Cardiac muscle cell (in vitro differentiated cells and primary cell): Measurements from ENCODE around the gene PRR23A. TPM values are rescaled to one million over a fixed set of nuclear protein-coding genes. Genes with fewer than 3 reads are reported as not detected.
"Not testable (repeated sequence)": the region's sequence is repeated elsewhere in the genome, so short reads cannot be mapped to it uniquely, and the experiment has no call there.

Source experiments
- DNase-seq, 2 donors: peaks; one replicate each; pipeline versions ENCODE4 v3.0.0 to v3.0.0-alpha.2; 2010 to 2017; ENCODE audit warnings: low read depth in 1 of 2, low spot score in 1 of 2
- H3K27ac ChIP-seq: fragments of 200-600 bp; sonication (generic); 2 replicates; pipeline ENCODE4 v1.5.1; 2016
- H3K27me3 ChIP-seq: fragments of 200-600 bp; sonication (generic); 2 replicates; pipeline ENCODE4 v1.6.0; 2016; ENCODE audit warnings: control low read depth
- H3K36me3 ChIP-seq: fragments of 200-600 bp; sonication (generic); 2 replicates; pipeline ENCODE4 v1.5.1; 2016; ENCODE audit warnings: control low read depth
- H3K4me1 ChIP-seq: fragments of 200-600 bp; sonication (generic); 2 replicates; pipeline ENCODE4 v1.8.1; 2017; ENCODE audit warnings: low read depth, mild to moderate bottlenecking, mixed run types
- H3K4me3 ChIP-seq: fragments of 200-600 bp; sonication (generic); 2 replicates; pipeline ENCODE4 v1.5.1; 2016; ENCODE audit warnings: mild to moderate bottlenecking
- H3K9me3 ChIP-seq: fragments of 200-600 bp; sonication (generic); 2 replicates; pipeline ENCODE4 v1.5.1; 2017; ENCODE audit warnings: low read depth, mild to moderate bottlenecking, control low read depth
- polyA plus RNA-seq: library from polyadenylated mRNA; unstranded; fragments of >200 nt; fragmentation: Nextera tagmentation; extraction: Ambion mirVana; gene quantifications from 2 replicates; pipeline ENCODE4 v1.2.1, GENCODE V29; 2016
- total RNA-seq: library from RNA; depleted of rRNA; stranded (reverse); fragments of >200 nt; gene quantifications from 2 replicates; pipeline ENCODE4 v1.2.3, GENCODE V29; 2016
- TF ChIP-seq, protein P1 (sequence below): IDR thresholded peaks from 2 replicates; pipeline ENCODE4 v1.5.1; 2012; ENCODE audit warnings: low read depth, mild to moderate bottlenecking, low read length

PRR23A gene
- total and polyA plus RNA-seq, 2 experiments from 2014 or later = not detected

DNA sequence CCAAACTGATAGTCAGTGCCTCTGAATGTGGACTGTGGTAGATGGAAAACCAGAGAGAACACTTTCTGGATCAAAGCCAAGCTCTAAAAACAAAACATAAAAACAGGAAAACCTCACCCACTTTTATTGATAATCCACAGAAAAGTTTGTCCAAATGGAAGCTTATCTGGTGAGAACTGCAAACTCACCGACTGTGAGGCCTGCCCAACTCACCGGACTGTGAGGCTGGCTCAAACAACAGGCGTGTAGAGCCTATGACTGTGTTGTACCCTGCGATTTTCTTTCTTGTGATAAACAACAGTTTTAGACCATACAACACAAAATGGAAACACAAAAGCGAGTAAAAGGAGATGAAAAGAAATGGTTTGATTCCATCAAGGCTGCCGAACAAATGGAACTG, 31.4 kb upstream of the PRR23A start:
- no peak for DNase-seq
- Histone ChIP-seq H3K4me1 (no peaks in the 10 kb centered on the region), H3K9me3 (no peaks in the 10 kb centered on the region), H3K4me3 (no peak overlapping the region), H3K27me3 (no peaks in the 10 kb centered on the region), H3K36me3 (no peaks in the 10 kb centered on the region), H3K27ac (no peak overlapping the region)
- TF ChIP-seq, protein P1, sequence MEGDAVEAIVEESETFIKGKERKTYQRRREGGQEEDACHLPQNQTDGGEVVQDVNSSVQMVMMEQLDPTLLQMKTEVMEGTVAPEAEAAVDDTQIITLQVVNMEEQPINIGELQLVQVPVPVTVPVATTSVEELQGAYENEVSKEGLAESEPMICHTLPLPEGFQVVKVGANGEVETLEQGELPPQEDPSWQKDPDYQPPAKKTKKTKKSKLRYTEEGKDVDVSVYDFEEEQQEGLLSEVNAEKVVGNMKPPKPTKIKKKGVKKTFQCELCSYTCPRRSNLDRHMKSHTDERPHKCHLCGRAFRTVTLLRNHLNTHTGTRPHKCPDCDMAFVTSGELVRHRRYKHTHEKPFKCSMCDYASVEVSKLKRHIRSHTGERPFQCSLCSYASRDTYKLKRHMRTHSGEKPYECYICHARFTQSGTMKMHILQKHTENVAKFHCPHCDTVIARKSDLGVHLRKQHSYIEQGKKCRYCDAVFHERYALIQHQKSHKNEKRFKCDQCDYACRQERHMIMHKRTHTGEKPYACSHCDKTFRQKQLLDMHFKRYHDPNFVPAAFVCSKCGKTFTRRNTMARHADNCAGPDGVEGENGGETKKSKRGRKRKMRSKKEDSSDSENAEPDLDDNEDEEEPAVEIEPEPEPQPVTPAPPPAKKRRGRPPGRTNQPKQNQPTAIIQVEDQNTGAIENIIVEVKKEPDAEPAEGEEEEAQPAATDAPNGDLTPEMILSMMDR = no peak

GRCh38 chr3:139032326-139033002, 26.4 kb upstream of the PRR23A start:
- Histone ChIP-seq H3K4me1 (no peaks in the 10 kb centered on the region), H3K36me3 (no peaks in the 10 kb centered on the region), H3K9me3 (no peaks in the 10 kb centered on the region), H3K4me3 (no peak overlapping the region), H3K27me3 (no peaks in the 10 kb centered on the region), H3K27ac (no peak overlapping the region)
- TF ChIP-seq, protein P1 = no peak
- DNase-seq = no peak

- not testable (repeated sequence) for H3K36me3 ChIP-seq, H3K27ac ChIP-seq, H3K27me3 ChIP-seq, H3K4me3 ChIP-seq, H3K9me3 ChIP-seq, DNase-seq, H3K4me1 ChIP-seq
Observed at GRCh38 chr3:139030576-139030975, 24.5 kb upstream of the PRR23A start.

DNA sequence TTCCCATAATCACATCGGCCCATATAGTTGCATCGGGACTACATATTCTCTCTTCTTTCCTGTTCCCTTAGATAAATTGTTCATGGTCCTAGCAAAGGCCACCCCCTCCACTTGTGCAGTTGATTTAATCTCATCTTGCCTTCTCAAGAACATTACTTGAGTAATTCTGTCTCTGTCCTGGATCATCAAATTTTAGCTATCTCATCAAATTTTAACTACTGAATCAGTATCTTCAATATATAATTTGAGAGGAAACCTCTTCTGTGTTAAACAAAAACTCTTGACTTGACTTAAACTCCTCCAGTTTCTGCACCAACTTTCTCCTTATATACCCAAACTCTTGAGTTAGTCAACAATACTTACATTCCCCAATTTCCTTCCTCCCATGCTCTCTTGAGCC, 18.9 kb upstream of the PRR23A start:
- Histone ChIP-seq H3K9me3 (no peaks in the 10 kb centered on the region), H3K36me3 (no peaks in the 10 kb centered on the region), H3K4me1 (no peaks in the 10 kb centered on the region), H3K27me3 (no peaks in the 10 kb centered on the region), H3K4me3 (no peak overlapping the region), H3K27ac (no peak overlapping the region)
- TF ChIP-seq, protein P1 = no peak
- DNase-seq = no peak

DNA sequence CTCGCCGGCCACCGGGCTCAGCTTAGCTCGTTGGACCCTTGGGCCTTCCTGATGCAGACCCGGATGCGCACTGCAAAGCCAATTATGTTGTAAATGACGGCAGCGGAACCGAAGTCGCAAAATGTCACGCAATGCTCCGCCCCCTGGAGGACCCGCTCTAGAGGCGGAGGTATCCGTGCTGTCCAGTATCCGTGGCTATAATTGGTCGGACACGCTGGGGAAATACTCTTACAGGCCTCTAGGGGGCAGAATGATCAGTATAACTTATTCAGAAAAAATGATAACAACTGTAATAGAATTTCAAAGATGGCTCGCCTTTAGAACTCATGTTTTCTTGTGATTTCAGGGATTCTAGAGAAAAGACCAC, 14.8 kb upstream of the PRR23A start, which contains the start of gene PRR23B:
PRR23B (minus strand) TSS at position 59 of the 367 bp plus-strand sequence. CDS start 265 bp downstream, outside the sequence.
- Histone ChIP-seq H3K36me3 (no peaks in the 10 kb centered on the region), H3K27ac (no peak within 1 kb of the TSS), H3K9me3 (no peaks in the 10 kb centered on the region), H3K27me3 (no peaks in the 10 kb centered on the region), H3K4me3 (no peak within 1 kb of the TSS), H3K4me1 (no peaks in the 10 kb centered on the region)
- no peak for DNase-seq
- TF ChIP-seq, protein P1 = no peak

- Histone ChIP-seq H3K4me3 (no peak overlapping the region), H3K4me1 (no peaks in the 10 kb centered on the region), H3K9me3 (no peaks in the 10 kb centered on the region), H3K36me3 (no peaks in the 10 kb centered on the region), H3K27me3 (no peaks in the 10 kb centered on the region), H3K27ac (no peak overlapping the region)
- DNase-seq = no peak
- TF ChIP-seq, protein P1 = no peak
Observed at GRCh38 chr3:139020036-139020867, 14.2 kb upstream of the PRR23A start.
